Measurements from ENCODE around the gene DBNL.

The DBNL gene

DNA sequence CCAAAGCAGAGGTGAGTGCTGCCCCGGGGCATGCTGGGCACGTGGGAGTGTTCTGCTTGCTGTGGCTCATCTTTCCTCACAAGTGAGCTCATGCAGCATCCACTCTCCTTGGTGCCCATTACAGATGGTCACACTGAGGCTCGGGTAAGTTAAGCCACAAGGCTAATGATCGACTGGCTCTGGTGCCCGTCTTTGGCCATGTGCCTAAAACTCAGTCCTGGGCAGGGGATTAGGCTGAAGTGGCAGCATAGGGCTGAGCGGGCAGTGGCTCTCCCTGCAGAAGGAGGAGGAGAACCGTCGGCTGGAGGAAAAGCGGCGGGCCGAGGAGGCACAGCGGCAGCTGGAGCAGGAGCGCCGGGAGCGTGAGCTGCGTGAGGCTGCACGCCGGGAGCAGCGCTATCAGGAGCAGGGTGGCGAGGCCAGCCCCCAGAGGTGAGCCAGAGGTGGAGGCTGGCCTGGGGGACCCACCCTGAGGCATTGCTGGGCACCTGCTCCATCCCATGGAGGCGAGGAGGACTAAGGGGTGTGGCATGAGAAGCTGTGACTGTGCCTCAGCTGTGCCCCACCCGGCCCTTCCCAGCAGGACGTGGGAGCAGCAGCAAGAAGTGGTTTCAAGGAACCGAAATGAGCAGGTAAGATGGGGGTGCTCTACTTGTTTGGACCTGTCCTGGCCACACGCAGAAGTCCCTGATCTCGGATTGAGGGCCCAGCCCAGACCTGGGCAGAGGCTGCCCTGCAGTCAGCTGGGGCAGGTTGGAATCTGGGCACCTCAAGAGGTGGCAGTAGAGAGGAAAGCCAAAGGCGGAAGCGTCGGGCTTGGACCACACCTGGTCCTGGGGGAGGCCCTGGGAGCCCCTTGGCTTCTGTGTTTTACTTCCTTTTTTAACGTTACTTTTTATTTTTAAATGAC is 13.6 kb downstream of the DBNL start:
- no peak for DNase-seq
- no peak for TF ChIP-seq GATA1 (IDR thresholded peaks at IDR 0.05; ENCODE audit: low read depth, low read length)
- TF ChIP-seq POLR2A (IDR thresholded peaks at IDR 0.05; ENCODE audit: low read length) = no peak

DNA sequence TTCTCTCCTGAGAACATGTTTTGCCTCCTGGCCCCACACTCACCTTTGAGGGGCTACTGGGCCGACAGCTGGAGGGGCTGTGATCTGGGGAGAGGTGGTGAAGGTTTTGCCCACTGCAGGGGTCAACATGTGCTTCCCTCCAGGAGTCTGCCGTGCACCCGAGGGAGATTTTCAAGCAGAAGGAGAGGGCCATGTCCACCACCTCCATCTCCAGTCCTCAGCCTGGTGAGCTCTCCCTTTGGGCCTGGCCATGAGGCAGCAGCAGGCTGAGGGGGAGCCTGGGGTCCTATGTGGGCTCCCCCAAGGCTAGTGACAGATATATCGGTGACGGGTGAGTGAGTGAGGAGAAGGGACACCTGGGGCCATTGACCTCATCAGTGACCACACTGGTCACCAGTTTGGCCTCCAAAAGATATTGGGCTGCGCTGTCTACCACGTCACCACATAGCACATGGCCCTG is 14.3 kb downstream of the DBNL start:
- no peak for TF ChIP-seq GATA1 (IDR thresholded peaks at IDR 0.05; ENCODE audit: low read depth, low read length)
- TF ChIP-seq POLR2A (IDR thresholded peaks at IDR 0.05; ENCODE audit: low read length) = no peak
- no peak for DNase-seq

- no peak for DNase-seq
- TF ChIP-seq GATA1 (IDR thresholded peaks at IDR 0.05; ENCODE audit: low read depth, low read length) = no peak
- TF ChIP-seq POLR2A (IDR thresholded peaks at IDR 0.05; ENCODE audit: low read length) = no peak
Observed at GRCh38 chr7:44059219-44060090, 15.0 kb downstream of the DBNL start.

DNA sequence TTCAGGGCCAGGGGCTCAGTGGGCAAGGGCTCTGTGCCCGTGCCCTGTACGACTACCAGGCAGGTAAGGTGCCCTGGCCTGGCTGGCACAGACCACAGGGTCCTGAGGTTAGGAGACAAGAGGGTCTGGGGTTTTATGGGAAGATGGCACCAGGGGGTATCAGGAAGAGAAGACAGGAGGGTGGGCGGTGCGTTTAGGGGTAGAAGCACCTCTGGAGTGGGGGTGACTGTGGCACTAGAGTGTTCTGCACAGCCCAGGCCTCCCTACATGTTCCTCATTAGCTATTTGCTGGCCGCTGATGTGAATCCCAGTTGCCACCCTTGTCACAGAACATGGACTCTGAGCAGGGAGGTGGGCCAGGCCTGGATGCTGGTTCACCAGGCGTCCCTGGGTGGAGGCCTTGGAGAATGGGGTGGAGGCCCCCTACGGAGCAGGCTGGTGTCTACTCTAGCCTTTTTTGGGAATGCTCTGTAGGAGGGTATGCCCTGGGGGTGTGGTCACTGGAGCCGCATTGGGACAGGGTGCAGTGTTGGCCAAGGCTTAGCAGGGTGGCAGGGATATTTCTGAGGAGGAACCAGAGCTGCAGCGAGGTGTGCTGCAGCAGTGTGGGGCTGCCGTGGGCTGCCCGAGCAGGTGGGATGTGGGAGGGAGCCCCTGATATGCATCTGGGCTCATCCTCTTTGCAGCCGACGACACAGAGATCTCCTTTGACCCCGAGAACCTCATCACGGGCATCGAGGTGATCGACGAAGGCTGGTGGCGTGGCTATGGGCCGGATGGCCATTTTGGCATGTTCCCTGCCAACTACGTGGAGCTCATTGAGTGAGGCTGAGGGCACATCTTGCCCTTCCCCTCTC is 15.8 kb downstream of the DBNL start:
- no peak for TF ChIP-seq POLR2A (IDR thresholded peaks at IDR 0.05; ENCODE audit: low read length)
- TF ChIP-seq GATA1 (IDR thresholded peaks at IDR 0.05; ENCODE audit: low read depth, low read length) = no peak
- no peak for DNase-seq

DNA sequence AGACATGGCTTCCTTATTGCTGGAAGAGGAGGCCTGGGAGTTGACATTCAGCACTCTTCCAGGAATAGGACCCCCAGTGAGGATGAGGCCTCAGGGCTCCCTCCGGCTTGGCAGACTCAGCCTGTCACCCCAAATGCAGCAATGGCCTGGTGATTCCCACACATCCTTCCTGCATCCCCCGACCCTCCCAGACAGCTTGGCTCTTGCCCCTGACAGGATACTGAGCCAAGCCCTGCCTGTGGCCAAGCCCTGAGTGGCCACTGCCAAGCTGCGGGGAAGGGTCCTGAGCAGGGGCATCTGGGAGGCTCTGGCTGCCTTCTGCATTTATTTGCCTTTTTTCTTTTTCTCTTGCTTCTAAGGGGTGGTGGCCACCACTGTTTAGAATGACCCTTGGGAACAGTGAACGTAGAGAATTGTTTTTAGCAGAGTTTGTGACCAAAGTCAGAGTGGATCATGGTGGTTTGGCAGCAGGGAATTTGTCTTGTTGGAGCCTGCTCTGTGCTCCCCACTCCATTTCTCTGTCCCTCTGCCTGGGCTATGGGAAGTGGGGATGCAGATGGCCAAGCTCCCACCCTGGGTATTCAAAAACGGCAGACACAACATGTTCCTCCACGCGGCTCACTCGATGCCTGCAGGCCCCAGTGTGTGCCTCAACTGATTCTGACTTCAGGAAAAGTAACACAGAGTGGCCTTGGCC is 16.6 kb downstream of the DBNL start:
- TF ChIP-seq GATA1 (IDR thresholded peaks at IDR 0.05; ENCODE audit: low read depth, low read length) (no peak), POLR2A (IDR thresholded peaks at IDR 0.05; ENCODE audit: low read length) (no peak)
- no peak for DNase-seq

GRCh38 chr7:44061645-44062179 is 17.2 kb downstream of the DBNL start:
- DNase-seq = no peak
- TF ChIP-seq POLR2A (IDR thresholded peaks at IDR 0.05; ENCODE audit: low read length) (no peak), GATA1 (IDR thresholded peaks at IDR 0.05; ENCODE audit: low read depth, low read length) (no peak)

GRCh38 chr7:44062180-44062902 is 17.8 kb downstream of the DBNL start:
- TF ChIP-seq GATA1 (IDR thresholded peaks at IDR 0.05; ENCODE audit: low read depth, low read length) = no peak
- DNase-seq = no peak

DNA sequence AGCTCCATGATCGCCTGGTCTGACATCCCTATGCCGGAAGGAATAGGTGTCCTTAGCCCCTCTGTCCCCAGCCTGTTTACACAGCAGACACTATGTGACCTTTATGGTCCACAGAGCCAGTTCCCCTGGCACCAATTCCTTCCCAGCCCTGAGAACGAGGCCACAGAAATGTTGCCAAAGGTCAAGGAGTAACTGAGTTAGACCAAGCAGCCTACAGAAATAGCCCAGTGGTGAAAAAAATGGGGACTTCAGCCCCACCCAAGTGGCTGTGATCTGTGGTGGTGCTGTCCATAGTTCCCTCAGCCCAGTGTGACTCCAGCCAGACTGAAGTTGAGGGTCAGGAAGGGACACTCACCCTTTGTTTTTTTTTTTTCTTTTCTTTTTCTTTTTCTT is 18.4 kb downstream of the DBNL start:
- no peak for TF ChIP-seq GATA1 (IDR thresholded peaks at IDR 0.05; ENCODE audit: low read depth, low read length)

DNA sequence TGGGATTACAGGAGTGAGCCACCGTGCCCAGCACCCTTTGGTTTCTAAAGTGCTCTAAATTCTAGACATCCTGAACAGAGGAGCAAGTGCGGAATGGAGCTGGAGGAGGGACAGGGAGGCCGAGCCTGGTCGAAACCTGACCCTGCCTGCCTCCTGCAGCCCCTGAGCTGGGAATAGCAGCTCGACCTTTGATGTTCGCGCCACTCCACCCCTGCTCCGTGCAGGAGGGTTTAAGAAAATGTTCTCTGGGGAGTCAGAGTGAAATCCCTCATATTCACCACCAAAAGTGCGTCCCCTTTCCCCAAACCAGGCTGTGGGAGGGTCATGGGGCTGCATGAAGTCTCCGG is 19.0 kb downstream of the DBNL start:
- no peak for DNase-seq
- no peak for TF ChIP-seq GATA1 (IDR thresholded peaks at IDR 0.05; ENCODE audit: low read depth, low read length)
- no peak for TF ChIP-seq POLR2A (IDR thresholded peaks at IDR 0.05; ENCODE audit: low read length)

More for the DNA sequence above, 18.4 kb downstream of the DBNL start:
- no peak for DNase-seq

DNA sequence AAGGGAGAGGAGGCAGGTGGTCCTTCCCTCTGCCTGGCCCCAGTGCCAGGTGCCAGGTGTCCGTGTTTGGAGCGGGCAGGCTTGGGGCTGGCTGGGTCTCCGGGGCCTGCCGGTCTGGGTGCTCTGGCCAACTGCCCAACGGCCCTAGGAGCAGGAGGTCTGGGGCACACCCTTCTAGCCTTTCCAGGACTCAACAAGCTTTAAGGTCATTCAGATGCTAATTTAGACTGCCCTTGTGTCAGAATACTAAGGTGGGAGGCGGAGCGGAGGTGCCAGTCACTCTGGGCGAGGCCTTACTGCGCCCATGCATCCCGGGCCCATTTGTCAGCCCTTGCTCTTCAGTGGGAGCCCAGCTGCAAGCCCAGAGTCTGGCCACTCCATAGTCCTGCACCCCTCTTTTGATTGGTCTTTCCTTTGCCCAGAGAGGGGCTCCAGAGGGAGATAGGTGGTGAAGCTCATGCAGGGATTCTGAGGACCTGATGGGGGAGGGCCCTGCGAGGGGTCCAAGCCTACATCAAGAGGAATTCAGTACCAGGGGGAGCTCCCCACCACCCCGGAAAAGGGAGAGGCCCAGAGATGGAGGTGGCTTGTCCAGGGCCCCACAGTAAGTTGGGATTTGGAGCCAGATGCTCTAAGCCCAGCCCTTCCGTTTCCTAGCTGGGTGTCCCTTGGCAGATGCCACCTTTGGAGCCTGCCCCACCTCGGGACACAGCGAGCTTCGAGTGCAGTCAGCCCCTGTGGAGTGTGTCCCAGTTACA is 19.6 kb downstream of the DBNL start:
- TF ChIP-seq POLR2A (IDR thresholded peaks at IDR 0.05; ENCODE audit: low read length) (no peak), GATA1 (IDR thresholded peaks at IDR 0.05; ENCODE audit: low read depth, low read length) (no peak)
- no peak for DNase-seq

DNA sequence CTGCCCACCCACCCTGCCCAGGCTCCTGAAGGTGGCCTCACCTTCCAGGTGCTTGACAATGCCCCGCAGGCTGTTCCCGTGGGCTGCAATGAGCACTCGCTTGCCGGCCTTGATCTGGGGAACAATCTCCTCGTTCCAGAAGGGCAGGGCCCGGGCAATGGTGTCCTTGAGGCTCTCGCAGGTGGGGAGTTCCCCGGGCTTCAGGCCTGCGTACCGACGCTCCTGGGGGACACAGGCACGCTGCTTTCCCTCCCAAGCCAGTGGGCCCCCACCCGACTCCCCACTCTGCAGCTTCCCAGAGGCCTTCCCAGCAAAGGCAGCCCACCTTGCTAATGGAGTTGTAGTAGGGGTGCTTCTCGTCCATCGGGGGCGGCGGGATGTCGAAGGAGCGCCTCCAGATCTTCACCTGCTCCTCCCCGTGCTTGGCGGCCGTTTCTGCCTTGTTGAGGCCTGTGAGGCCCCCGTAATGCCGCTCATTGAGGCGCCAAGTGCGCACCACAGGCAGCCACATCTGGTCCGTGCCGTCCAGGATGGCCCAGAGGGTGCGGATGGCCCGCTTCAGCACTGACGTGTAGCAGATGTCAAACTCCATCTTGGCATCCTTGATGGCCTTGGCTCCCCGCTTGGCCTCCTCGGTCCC is 20.4 kb downstream of the DBNL start:
- TF ChIP-seq POLR2A (IDR thresholded peaks at IDR 0.05; ENCODE audit: low read length) (peak; percentile 7), GATA1 (IDR thresholded peaks at IDR 0.05; ENCODE audit: low read depth, low read length) (no peak)
- no peak for DNase-seq

Data from erythroblast (primary cell).